Activated CD4-positive, alpha-beta T cell treated with anti-CD3 and anti-CD28 coated beads, Interleukin-2, Interleukin-6, amounts not matched to agents 100 ng/mL and 50 ng/mL, durations not matched to agents 16 hours and 8 hours (primary cell): ENCODE data around the gene GRM4.
"Not testable (repeated sequence)": the region's sequence is repeated elsewhere in the genome, so short reads cannot be mapped to it uniquely, and the experiment has no call there.

Experiments used
- DNase-seq: peaks from one replicate; pipeline ENCODE4 v3.0.0-alpha.2; 2020

The GRM4 gene

DNA sequence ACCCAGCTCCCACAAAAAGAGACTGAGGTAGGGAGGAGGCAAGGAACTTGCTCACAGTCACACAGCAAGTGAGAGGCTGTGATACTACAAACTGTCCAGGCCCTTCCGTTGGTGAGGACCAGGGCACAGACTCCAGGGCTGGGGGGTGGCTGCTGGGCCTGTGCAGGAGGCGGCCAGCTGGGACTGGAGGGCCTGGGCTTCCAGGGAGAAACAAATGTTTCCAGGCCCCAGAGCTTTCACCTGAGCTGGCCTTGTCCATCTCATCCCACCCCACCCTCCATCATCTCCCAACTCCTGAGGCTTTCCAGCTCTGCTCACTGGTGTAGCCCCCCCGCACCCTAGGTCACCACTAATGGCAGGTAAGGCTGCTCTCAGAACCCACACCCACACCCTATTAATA is 86.0 kb downstream of the GRM4 start:
- DNase-seq = no peak

DNA sequence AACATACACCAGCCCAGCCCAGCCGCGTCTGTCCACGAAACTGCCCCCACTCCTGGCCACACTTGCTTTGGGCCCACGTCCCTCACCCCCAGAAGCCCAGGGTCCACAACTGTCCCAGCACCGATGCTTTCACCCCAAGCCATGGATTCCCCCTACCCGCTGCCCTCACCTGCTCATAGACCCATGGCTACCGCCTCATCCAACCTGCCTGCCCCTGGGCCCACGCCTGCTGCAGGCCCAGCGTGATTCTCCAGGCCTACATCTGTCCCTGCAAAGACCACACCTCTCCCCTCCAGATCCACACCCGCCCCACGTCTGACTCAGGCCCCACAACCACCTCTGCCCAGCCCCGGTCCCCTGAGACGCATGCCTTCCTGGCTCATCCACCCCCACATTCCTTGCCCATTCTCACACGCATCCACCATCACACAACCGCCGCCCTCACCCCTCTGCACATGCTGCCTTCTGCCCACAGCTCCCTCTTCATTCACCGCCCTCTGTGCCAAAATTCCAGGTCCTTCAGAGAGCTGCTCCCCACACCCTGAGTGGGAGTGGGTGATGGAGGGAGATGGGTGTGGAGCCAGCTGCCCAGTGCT is 86.7 kb downstream of the GRM4 start:
- DNase-seq = no peak

DNA sequence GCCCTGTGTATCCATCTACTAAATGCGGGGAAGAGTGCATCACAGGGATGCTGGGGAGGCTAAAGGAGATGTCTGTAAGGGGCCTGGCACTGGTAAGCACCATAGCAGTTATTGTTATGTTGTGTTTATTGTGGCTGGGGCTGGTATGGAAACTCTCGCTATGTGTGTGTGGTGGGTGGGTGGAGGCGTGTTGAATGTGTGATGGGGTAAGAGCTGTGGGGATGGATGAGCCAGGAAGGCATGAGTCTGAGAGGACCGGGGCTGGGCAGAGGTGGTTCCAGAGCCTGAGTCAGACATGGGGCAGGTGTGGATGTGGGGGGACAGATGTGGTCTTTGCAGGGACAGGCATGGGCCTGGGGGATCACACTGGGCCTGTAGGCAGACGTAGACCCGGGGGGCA is 88.1 kb downstream of the GRM4 start:
- DNase-seq = peak; percentile 9

DNA sequence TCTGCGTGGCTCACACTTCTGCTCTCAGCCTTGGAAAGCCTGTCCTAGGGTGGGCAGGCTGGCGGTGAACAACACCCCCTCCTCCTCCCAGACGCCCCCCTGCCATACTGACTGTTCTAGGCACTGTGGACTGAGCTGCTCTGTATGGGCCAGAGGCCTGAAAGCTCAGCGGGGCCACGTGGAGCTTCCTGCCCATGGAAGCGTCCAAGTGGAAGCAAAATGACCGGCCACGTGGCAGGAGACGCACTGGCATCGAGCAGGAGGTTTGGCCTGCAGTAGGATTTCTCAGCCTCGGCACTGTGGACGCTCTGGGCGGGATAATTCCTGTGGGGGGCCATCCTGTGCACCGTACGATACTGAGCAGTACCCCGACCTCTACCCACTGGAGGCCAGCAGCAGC is 88.7 kb downstream of the GRM4 start:
- no peak for DNase-seq

DNA sequence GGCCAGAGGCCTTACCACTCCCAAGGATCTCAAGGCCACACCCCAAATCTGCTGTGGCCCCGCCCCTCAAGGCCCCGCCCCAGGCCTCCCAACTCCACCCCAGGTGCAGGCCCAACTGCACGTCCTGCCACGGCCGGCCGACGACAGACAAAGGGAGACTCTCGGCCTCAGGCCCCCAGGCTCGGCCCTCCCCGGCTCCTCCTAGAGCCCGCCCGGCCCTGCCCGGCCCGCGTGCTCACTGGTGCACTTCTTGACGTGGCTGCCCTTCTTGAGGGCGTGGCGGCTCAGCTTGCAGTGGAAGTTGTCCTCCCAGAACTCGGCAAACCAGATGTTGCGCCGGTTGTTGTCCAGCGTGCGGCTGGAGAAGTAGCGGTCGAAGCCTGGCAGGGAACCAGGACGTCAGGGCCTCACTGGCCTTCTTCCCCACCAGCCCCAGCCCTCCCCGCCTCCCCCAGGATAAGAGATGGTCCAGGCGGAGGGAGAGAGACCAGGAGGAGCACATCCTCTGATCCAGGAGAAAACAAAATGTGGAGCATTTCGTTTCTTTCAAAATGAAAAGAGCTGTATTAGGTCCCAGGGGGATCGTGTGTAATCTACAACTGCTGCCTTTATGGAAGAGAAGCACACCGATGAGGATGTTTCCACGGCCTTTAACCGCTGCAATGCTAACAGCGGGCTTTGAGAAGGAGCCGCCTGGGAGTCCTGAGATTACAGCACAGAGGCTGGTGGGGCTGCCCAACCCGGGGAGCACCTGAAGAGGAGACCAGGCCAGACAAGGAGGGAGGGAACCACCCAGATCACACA is 89.4 kb downstream of the GRM4 start:
- no peak for DNase-seq

DNA sequence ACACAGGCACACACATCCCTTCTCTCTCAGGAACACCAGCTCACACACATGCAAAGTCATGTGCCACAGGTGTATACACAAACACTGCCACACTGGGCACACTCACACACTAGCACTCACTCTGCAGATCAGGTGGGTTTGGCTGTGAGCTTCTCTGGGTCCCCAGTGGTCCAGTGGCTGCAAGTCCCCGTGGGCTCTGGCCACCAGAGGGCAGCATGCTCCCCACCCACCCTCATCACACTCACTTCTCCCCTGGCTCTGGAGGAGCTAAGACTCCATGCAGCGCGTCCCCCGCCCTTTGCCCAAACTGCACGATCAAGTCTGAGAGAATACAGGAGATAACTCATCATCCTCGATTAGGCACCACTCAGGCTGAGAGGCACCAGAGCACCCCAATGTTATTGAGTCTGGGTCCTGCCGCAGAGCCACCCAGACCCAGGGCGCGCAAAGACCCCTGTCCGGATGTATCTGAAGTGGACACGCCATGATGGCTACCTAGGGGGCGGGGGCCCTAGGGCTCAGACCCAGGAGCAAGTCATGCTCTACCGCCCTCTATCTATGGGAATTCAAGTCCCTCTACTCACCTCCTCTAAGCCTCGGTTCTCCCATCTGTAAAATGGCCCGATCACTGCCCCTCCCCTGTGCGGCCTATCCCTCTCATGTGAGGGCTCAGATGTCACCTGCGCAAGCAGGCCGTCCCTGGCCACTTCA is 90.5 kb downstream of the GRM4 start:
- DNase-seq = peak; percentile 67

DNA sequence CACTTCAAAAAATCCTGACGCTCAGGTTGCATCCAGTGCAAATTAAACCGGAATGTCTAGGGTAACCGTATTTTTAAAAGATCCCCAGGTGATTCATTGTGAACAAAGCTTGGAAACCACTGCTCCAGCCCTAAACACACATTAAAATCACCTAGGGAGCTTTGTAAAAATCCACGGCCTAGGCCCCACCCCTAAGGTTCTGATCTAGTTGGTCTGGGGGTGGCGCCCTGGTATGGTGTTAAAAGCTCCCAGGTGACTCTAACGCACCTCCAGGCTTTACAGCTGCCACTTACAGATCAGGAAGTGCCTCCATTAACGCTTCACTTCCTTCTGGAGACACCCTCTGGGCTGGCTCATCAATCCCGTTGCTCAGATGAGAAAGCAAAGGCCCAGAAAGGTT is 92.2 kb downstream of the GRM4 start:
- no peak for DNase-seq

DNA sequence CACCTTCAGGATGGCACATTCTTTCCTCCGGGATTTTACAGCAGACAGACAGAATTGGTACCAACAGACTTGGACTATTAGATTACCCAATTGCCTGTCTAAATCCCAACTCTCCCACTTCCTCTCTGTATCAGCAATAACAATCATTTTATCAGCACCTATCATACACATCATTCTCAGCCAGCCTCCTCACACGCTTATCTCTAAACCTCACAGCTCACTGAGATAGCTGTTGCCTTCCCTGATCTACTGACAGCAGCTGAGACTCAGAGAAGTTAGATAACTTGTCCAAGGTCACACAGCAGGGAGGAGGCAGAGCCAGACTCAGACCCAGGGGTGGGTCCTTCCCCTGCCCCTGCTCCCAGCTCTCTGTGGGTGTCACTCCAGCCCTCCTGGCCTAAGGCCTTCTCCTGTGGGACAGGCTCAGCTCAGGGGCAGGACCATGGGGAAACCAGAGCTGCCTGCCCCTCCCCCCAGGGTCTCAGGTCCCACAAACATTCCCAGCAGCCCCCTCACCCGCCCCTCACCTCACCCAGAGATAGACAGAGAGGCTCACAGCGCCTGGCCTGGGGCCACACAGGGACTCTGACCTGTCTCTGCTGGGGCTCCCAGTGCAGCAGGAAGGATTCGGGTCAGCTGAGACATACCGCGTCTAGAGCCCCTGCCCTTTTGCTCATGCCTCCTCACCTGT is 92.8 kb downstream of the GRM4 start:
- no peak for DNase-seq

DNA sequence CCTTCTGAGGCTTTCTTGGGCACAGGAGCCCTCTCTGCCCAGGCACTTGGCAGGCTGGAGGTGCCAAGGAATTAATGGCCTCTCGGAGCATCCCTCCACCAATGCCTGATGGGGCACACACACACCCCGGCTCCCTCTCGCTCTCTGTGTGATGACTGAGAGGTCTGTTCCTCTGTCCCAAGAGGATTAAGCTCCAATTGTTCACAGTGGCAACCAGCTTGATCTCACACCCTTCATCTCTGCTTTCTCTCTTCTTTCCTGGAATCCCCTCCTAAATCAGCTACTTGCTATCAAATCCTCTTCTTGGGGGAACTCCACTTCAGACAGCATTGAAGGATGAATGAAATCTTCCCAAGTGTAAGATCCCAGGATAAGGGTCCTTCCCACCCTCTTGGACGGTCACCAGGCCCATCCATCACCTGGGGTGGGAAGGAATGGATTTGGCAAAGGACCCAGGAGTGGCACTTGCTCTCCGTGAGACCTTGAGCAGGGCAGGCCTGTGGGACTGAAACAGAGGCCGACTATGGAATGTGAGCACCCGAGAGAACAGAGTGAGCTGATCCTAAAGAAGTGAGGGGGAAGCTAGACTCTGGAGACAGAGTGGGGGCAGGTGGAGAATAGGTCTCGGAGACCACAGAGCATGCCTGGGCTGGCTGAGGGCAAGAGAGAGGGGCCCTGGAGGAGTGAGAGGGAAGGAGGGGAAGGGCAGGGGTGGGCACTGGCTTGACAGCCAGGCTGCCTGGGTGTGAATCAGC is 93.6 kb downstream of the GRM4 start:
- no peak for DNase-seq

DNA sequence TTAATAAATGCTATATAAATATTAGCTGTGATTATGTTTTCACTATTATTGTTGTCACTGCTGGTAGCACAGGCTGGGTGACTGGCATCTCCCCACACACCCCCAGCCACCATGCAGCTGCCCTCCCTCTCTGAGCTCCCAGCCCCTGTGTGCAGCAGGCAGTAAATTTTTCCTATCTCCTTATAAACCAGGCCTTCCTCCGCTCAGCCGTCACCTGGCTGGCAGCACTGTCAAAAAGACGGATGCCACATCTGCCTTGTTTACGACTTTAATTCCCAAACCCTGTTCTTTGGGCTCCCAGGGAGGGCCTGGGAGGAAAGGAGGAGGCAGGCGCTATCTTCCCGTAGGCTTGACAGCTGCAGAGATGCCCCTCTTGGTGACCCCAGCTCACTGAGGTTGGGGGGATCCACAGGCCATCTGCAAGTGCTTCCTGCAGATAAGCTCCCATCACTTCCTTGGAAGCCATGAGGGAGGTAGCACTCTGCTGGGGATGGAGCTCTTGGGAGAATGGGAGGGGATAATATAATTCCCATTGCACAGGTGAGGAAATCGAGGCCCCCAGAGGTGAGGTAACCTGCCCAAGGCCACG is 94.5 kb downstream of the GRM4 start:
- no peak for DNase-seq

DNA sequence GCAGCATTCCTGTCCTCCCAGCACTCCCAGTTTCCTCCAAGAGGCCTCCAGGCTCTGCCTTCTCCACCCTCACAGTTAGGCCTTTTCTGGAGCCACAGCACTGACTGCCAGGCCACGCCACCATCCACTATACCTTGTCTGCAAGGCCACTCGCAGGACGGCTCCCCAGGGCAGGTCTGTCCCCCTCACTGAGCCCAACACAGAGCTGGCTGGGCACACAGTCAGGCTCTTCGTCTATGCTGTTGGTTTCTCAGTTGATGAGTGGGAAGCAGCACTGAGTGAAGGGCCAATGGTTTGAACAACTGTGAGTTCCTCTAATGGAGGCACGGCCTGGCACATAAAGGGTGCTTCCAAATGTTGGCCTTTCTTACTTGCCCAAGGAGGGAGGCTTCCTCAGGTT is 95.2 kb downstream of the GRM4 start:
- no peak for DNase-seq

DNA sequence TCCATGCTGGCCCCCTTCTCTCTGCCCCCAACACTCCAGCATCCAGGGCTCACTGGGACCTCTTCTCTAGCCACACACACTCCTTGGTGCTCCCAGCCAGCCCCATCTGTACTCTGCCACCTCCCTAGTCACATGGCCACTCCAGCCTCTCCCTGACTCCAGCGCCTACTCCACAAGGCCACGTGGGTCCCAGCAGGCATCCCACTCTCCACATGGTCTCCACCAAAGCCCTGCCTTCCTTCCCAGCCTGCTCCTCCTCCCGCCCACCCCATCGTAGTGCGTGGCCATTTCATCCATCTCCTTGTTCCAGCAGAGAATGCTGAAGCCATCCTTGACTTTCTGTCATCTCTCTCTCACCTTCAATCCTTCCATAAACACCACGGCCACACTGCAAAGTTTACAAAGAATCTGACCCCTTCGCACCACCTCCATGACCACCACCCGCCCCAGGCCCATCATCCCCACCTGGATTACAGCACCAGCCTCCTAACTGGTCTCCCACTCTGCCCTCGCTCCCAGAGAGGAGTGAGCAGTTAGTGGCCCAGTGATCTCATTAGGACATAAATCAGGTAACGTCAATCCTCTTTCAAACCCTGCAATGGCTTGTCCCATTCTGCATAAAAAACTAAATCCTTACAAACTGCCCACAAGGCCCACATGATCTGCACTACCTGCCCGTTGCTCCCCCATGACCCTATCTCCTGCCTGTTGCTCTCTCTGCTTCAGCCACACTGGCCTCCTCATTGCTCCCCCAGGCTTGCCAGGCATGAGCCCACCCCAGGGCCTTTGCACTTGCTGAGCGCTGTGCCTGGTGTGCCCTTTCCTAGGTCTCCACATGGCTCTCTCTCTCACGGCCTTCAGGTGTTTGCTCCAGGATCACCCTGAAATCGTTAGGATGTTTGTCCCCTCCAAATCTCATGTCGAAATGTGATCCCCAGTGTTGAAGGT is 96.2 kb downstream of the GRM4 start:
- DNase-seq = no peak

DNA sequence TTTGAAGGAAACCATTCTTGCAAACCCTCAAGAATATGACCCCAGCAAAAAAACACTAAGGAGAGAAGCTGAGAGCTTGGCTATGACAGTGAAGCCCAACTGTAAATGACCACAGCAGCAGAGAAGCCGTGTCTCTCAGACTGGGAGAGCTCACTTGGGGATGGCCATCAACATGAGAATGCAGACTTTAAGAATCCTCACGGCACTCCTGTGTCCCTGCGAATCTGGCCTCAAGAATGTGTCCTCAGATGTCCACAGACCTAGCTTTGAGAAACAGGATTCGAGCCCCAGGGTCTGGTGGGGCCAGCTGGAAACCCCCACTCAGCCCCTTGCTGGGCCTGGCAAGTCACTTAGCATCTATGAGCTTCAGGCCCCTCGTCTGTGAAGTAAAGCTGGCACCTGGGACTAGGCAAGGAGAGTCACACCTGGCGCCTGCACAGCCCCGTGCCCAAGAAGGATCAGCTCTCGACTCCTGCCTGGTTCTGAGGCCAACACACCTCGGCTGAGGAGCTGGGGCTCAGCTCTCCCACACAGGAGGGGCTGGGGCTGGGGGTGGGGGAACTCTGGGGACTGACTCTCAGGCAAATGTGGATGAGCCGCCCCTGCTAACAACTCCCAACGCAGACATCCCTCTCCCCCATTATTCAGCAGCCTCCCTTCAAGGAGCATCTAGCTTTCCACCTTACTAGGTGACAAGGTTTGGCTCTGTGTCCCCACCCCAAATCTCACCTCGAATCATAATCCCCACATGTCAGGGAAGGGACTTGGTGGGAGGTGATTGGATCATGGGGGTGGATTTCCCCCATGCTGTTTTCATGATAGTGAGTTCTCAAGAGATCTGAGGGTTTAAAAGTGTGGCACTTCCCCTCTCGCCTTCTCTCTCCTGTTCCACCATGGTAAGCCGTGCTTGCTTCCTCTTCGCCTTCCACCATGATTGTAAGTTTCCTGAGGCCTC is 97.7 kb downstream of the GRM4 start:
- DNase-seq = no peak

DNA sequence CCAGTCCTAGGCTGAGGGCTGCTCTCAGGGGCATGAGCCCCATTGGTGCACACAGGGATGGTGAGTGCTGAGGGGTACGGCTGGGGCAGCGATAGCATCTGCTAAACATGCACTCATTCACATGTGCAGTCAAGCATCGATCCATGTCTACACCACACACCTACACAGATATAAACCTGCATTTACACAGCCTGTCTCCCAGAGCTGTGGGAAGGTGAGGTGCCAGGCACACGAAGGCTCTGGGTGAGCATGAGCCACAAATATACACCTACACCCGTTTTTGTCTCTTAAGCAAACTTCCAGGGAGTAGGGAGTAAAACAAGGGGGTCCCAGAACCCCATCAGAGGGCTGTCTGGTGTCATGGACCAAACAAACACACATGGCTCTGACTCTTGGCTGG is 99.3 kb downstream of the GRM4 start:
- no peak for DNase-seq

DNA sequence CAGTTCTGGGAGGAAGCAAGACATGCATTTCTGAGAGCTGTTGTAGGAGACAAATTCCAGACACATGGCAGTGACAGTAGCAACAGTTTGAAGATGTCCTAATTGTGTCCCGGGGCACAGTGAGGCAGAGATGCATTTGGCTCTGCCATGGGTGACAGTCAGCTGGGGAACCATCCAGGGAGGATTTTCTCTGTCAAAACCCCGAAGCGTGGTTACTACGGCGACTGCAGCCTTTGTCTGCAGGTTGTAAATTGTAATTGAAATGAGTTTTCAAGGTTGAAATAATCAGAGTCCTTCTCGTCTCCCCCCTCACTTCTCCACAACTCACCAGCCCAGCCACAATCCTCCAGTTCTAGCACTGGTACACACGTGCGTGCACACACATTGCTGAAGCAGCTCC is 100.1 kb downstream of the GRM4 start:
- DNase-seq = no peak

DNA sequence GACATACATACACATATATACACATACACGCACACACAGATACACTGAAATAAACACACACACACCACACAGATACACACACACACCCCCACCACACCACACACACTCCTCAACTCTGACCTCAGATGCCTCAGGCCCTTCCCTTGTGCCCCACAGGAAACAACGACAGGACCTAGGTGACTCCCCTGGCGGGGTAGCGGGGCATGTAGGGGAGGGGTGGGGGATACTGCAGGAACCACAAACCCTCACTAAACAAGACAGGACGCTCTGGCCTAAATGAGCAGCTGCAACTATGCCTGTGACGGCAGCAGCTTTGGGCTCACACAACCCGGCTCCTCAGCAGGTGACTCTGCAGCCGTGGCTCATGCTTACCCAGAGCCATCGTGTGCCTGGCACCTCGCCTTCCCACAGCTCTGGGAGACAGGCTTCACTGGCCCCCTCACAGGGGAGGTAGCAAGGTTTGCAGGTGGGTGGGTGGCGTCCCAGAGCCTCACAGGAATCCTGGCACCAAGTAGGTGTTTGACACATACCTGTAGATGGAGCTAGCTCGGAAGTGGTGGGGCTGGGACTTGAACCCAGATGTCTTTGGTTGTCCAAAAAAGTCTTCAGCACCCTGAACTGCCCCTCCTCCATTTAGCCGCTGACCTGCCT is 100.8 kb downstream of the GRM4 start:
- no peak for DNase-seq

DNA sequence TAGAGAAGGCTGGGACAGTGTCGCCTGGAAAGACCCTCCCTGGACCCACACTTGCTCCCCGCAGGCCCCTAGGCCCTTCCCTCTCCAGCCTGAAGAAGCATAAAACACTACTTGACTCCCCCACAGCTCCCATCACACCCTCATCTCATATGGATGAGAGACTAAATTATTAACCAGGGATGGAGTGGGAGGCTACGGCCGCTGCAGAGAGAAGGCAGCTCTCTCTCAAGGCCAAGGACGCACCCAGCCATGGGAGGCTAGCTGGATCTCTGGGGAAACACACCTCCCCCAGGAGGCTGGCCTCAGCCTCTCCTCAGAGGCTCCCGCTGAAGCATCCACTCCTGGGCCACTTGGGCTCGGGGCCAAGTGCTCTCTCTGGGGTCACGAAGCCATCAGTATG is 102.5 kb downstream of the GRM4 start:
- DNase-seq = no peak

DNA sequence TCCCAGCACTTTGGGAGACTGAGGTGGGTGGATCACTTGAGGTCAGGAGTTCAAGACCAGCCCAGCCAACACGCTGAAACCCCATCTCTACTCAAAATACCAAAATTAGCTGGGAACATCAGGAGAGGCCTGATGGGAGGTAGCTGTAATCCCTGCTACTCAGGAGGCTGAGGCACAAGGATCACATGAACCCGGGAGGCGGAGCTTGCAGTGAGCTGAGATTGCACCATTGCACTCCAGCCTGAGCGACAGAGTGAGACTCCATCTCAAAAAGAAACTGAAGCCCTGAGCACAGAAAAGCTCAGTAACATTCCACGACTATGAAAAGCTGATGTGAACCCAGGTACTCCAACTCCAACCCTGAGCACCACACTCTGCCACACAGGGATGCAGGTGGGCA is 103.9 kb downstream of the GRM4 start:
- DNase-seq = not testable (repeated sequence)

DNA sequence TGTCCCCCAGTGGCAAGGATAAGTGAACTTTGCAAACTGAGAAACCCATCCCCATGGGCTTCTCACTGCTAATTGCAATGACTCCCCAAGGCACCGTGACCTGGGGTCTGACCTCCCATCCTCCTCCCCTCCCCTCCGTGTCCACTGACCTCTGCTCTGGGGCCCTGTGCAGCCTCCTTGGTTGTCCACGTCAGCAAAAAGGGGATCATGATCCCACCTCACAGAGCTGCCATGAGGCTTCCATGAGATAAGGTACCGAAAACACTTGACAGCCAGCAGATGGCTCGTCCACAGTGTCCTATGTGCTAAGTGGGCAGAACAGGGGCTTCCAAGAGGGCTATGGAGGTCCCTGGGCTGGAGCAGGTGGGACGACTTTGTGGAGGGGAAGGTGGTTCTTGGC is 104.5 kb downstream of the GRM4 start:
- DNase-seq = no peak

DNA sequence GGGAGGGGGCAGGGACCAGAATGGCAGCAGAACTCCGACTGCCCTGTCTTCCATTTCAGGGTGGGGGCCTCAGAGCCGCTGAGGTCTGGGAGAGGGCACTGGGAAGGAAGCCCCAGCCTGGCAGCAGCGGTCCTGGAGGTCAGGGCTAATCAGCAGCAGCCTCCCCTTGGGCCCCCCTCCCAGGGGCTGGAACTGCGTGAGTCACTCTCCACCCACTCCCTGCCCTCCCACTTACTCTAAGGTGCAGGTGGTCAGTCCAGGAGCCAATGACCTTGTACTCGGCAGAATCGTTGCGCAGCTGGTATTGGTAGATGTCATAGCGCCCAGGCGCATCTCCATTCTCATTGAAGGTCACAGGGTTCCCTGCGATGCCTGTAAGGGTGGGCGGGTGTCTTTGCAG is 105.9 kb downstream of the GRM4 start:
- DNase-seq = no peak
